ENCODE data around the gene SEMG1.

Gene SEMG1

GRCh38 chr20:45206725-45207124 is at the start of gene SEMG1:
SEMG1 (plus strand) TSS chr20:45207033; CDS start chr20:45207054, 21 bp downstream.
- FAIRE-seq = peak; percentile 44
- no peak for DNase-seq (ENCODE audit: low spot score)

GRCh38 chr20:45157962-45158361 is 48.9 kb upstream of the SEMG1 start:
- DNase-seq (ENCODE audit: low spot score) (peak; percentile 84), FAIRE-seq (peak; percentile 91)

- DNase-seq (ENCODE audit: low spot score) (no peak), FAIRE-seq (no peak)
These were observed 43.6 kb upstream of the SEMG1 start for GRCh38 chr20:45163083-45163803.

- no peak for FAIRE-seq
- no peak for DNase-seq (ENCODE audit: low spot score)
These were observed 41.9 kb upstream of the SEMG1 start for GRCh38 chr20:45164906-45165305.

GRCh38 chr20:45173522-45173921 is 33.3 kb upstream of the SEMG1 start:
- no peak for DNase-seq (ENCODE audit: low spot score)
- FAIRE-seq = no peak

- FAIRE-seq = peak; percentile 61
- DNase-seq (ENCODE audit: low spot score) = peak; percentile 40
These were observed 32.1 kb upstream of the SEMG1 start, which contains the start of gene PI3 for GRCh38 chr20:45174434-45175364. PI3 (plus strand) TSS chr20:45174902; CDS start chr20:45174923, 21 bp downstream.

- FAIRE-seq (no peak), DNase-seq (ENCODE audit: low spot score) (no peak)
These were observed 30.1 kb upstream of the SEMG1 start for GRCh38 chr20:45176526-45177267.

- FAIRE-seq = no peak
These were observed 27.7 kb upstream of the SEMG1 start for GRCh38 chr20:45179166-45179565.

GRCh38 chr20:45181639-45182038 is 25.2 kb upstream of the SEMG1 start:
- no peak for FAIRE-seq

More at GRCh38 chr20:45179166-45179565, 27.7 kb upstream of the SEMG1 start:
- DNase-seq (ENCODE audit: low spot score) = no peak

GRCh38 chr20:45183084-45183483 is 23.7 kb upstream of the SEMG1 start:
- no peak for FAIRE-seq

More at GRCh38 chr20:45181639-45182038, 25.2 kb upstream of the SEMG1 start:
- DNase-seq (ENCODE audit: low spot score) = no peak

GRCh38 chr20:45187693-45188092 is 19.1 kb upstream of the SEMG1 start:
- no peak for FAIRE-seq
- DNase-seq (ENCODE audit: low spot score) = no peak

More at GRCh38 chr20:45183084-45183483, 23.7 kb upstream of the SEMG1 start:
- no peak for DNase-seq (ENCODE audit: low spot score)

- FAIRE-seq = peak; percentile 76
- DNase-seq (ENCODE audit: low spot score) = no peak
These were observed 17.7 kb upstream of the SEMG1 start for GRCh38 chr20:45189067-45189609.

GRCh38 chr20:45189861-45190260 is 17.0 kb upstream of the SEMG1 start:
- FAIRE-seq (no peak), DNase-seq (ENCODE audit: low spot score) (no peak)

GRCh38 chr20:45191926-45192325 is 14.9 kb upstream of the SEMG1 start:
- FAIRE-seq = no peak

GRCh38 chr20:45193331-45193730 is 13.5 kb upstream of the SEMG1 start:
- FAIRE-seq (no peak), DNase-seq (ENCODE audit: low spot score) (no peak)

More at GRCh38 chr20:45191926-45192325, 14.9 kb upstream of the SEMG1 start:
- DNase-seq (ENCODE audit: low spot score) = no peak

- no peak for FAIRE-seq
- DNase-seq (ENCODE audit: low spot score) = no peak
These were observed 3.1 kb downstream of the SEMG1 start for GRCh38 chr20:45209924-45210323.

- DNase-seq (ENCODE audit: low spot score) (no peak), FAIRE-seq (no peak)
These were observed 5.0 kb downstream of the SEMG1 start for GRCh38 chr20:45211569-45212474.

- FAIRE-seq (no peak), DNase-seq (ENCODE audit: low spot score) (no peak)
These were observed 6.0 kb downstream of the SEMG1 start for GRCh38 chr20:45212836-45213235.

GRCh38 chr20:45218124-45218523 is 11.3 kb downstream of the SEMG1 start:
- FAIRE-seq (no peak), DNase-seq (ENCODE audit: low spot score) (no peak)

GRCh38 chr20:45218636-45219035 is 11.8 kb downstream of the SEMG1 start:
- FAIRE-seq (peak; percentile 58), DNase-seq (ENCODE audit: low spot score) (no peak)

All from urothelium cell line (cell line).